Articular chondrocyte of knee joint (primary cell): ENCODE results near the gene FOXS1. TPM values are rescaled to one million over a fixed set of nuclear protein-coding genes. Genes with fewer than 3 reads are reported as not detected.

Source experiments
- small RNA-seq: library from RNA; depleted of rRNA; stranded (forward); fragments of <200 nt; gene quantifications from one replicate; pipeline ENCODE3, GENCODE V24; 2012
- total RNA-seq: library from RNA; depleted of rRNA; stranded (reverse); fragments of >200 nt; gene quantifications from 2 replicates; pipeline ENCODE4 v1.2.3, GENCODE V29; 2012

Gene FOXS1
- total RNA-seq: not detected in 2 replicates

DNA sequence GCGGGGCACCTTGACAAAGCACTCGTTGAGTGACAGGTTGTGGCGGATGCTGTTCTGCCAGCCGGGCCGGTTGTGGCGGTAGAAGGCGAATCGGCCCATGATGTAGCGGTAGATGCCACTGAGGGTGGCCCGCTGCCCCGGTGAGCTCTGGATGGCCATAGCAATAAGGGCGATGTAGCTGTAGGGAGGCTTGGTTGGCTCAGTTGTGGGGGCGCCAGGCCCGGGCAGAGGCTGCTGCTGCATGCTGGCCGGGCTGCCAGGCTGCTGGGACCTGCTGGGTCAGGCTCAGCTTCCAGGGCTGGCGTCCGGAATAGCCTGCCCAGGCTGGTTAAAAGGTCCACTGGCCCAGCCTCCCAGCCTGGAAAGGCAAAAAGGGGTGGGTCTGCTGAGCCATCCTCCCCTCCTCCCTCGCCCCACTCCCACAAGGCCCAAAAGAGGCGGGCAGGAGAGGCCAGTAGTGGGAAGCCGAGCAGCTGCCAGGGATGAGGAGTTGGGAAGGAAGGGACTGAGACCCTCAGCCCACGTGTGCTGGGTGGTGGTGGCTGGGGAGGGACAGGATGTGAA lies at the start of gene FOXS1:
Gene FOXS1 (minus strand): TSS at position 305 of the 564 bp plus-strand sequence. CDS start 62 bp downstream, at position 243.

DNA sequence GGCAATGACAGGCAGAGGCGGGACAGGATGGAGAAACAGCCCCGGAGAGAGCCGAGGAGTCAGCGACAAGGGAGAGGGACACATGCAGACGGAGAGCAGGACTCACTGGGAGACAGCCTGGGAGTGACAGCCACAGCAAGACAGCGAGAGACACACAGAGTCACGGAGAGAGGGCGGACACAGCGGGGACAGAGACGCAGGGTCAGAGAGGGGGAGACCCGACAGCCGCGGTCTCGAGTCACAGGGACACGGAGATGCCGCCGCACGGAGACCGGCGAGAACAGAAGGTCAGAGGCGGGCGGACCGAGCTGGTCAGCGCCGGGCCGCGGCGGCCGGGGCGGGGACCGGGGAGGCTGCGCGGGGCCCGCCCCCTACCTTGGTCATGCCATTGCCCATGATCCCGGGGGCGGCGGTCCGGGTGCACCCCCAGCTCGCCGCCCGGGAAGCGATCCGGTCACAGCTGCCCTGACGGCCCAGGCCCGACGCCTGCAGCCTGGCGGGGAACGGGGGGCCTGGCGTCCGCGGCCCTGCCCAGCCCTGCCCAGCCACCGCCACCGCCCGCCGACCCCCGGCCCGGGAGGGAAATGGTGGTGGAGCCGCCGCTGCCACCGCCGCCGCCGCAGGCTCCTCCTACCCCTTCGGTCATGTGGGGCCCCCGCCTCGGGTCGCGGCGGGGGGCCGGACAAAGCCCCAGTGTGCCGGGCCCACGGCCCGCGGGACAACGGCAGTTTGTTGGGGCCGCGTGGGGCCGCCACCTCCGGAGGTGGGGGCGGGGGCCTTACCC lies 24.7 kb upstream of the FOXS1 start, which contains the start of the genes DUSP15 and TTLL9:
Gene DUSP15 (minus strand): TSS at position 586 of the 784 bp plus-strand sequence. CDS start 190 bp downstream, at position 396.
Gene TTLL9 (plus strand): TSS at position 693 of the 784 bp plus-strand sequence. CDS start 493 bp downstream, outside the sequence.

DNA sequence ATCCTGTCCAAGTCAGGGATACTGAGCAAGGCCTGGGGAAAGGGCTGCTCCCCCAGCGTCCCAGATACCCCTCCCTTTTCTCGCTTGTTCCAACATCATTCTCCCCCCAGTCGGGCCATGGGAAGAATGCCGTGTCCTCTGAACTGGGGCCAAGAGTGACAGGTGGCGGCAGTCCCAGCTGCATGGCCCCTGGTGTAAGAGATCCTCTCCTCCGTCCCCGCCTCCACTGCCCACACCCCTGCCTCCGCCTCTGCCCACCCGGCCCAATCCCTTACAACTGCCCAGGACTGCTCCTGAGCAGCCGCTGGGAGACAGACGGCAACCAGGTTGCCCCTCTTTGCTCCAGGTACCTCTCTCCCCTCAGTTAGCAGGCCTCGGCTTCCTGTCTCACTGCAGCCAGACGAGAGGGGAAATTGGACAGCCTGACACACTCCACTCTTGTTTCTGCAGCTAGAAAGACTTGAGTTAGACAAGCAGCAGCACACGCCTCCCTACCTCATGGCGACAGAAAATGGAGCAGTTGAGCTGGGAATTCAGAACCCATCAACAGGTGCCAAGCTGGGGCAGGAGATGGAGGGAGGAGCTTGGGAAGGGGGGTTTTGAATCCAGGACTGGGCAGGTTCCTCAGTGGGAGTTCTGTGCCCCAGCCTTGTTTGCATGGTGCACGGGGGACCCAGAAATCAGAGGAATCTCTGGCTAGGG lies 26.2 kb downstream of the FOXS1 start, which contains the start of gene MYLK2:
Gene MYLK2 (plus strand): TSS at position 274 of the 702 bp plus-strand sequence. CDS start 225 bp downstream, at position 499.

Small RNAs within 50 kb of the gene (small RNA-seq; reads per million reads assigned to genes)
- gene AL160175.1: not detected

Other genes starting within 250 kb of the FOXS1 start
- 154 and 364 TPM in 2 replicates for gene ID1, start 240.3 kb downstream of the FOXS1 start, total RNA-seq
- gene COX4I2, start 207.7 kb downstream of the FOXS1 start, total RNA-seq: not detected in 2 replicates
- gene BCL2L1, start 122.7 kb downstream of the FOXS1 start, total RNA-seq: 77.9 and 97.6 TPM in 2 replicates
- gene TPX2, start 106.3 kb downstream of the FOXS1 start, total RNA-seq: 34.5 and 52.8 TPM in 2 replicates
- 0.11 and 0.13 TPM in 2 replicates for gene MYLK2, start 26.2 kb downstream of the FOXS1 start, total RNA-seq
- gene DUSP15, start 24.9 kb upstream of the FOXS1 start, total RNA-seq: 1.5 and 1.6 TPM in 2 replicates
- gene TTLL9, start 25.0 kb upstream of the FOXS1 start, total RNA-seq: 0.11 and 0.26 TPM in 2 replicates
- gene PDRG1, start 106.4 kb upstream of the FOXS1 start, total RNA-seq: 3.1 and 3.4 TPM in 2 replicates
- gene XKR7, start 122.5 kb upstream of the FOXS1 start, total RNA-seq: not detected in 2 replicates
- not detected in 2 replicates for gene CCM2L, start 164.8 kb upstream of the FOXS1 start, total RNA-seq
- gene HCK, start 206.6 kb upstream of the FOXS1 start, total RNA-seq: 0.11 TPM in 1 of 2 replicates, not detected in the other